Measurements from ENCODE around the gene MYCBPAP.

The MYCBPAP gene

GRCh38 chr17:50538549-50539410 is 30.5 kb downstream of the MYCBPAP start:
- DNase-seq, result no peak

GRCh38 chr17:50539762-50540559 is 31.7 kb downstream of the MYCBPAP start:
- no peak for DNase-seq

DNA sequence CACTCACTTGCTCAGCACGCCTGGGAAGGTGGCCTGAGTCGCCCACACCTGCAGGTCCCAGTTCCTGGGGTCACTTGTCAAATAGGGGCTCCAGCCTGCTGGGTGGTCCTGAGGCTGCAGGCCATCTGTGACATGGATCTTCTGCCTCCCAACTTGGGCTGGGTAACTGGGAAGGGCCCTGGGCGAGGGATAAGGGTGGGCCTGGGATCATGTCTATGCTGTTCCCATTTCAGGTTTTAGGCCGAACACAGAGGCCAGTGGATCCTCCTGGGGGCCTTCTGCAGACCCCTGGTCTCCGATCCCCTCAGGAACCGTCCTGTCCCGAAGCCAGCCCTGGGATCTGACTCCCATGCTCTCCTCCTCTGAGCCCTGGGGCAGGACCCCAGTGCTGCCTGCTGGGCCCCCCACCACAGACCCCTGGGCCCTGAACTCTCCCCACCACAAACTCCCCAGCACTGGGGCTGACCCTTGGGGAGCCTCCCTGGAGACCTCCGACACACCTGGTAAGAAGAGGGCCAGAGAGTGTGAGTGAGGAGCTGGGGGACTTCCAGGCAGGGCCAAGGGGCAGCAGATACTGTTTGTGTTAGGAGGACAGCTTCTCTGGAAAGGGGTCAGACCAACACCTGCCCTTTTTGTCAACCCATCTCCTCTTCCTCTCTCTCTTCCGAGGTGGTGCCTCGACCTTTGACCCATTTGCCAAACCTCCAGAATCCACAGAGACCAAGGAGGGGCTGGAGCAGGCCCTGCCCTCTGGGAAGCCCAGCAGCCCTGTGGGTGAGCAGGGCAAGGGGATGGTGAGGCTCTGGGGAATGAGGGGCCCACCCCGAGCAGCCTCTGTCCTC is 32.5 kb downstream of the MYCBPAP start:
- no peak for DNase-seq

- DNase-seq, result peak; percentile 34
Measured at GRCh38 chr17:50541402-50541715, 33.1 kb downstream of the MYCBPAP start.

DNA sequence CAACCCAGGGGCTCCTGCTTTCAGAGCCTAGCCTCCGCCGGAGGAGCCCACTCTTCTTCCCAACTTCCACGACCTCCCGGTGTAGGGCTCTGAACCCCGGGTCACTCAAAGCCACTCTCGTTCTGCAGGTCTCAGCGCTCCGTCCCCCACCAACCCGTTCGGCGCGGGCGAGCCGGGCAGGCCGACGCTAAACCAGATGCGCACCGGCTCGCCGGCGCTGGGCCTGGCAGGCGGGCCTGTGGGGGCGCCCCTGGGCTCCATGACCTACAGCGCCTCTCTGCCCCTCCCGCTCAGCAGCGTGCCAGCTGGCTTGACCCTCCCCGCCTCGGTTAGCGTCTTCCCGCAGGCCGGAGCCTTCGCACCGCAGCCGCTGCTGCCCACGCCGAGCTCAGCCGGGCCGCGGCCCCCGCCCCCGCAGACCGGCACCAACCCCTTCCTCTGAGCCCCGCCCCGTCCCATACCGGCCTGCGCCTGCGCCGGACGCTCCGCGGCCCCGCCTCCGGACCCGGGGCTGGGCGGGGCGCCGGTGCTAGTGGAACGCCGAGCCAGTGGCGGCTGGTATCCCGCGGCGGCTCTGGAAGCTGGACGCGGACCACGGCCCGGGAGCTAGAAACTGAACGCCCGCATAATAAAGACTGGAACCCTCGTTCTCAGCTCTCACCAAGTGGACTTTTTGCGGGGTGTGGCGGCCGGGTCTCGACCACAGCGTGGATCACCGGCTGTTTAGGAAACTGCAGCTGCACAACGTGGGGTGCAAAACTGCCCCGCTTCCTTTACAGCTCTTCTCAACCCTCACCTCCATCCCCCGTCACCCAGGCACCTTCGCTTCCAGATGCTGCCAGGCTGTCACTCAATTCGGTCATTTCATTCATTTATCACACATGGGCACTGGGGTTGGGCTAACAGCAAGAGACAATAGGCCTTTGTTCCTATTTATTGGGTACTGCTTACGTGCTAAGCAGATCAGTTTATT is 33.8 kb downstream of the MYCBPAP start:
- DNase-seq, result peak; percentile 94

- no peak for DNase-seq
Measured at GRCh38 chr17:50542795-50543774, 34.8 kb downstream of the MYCBPAP start.

GRCh38 chr17:50544516-50544915 is 36.3 kb downstream of the MYCBPAP start:
- DNase-seq, result no peak

GRCh38 chr17:50545311-50545710 is 37.1 kb downstream of the MYCBPAP start:
- no peak for DNase-seq

GRCh38 chr17:50546701-50547034 is 38.4 kb downstream of the MYCBPAP start:
- no peak for DNase-seq

DNA sequence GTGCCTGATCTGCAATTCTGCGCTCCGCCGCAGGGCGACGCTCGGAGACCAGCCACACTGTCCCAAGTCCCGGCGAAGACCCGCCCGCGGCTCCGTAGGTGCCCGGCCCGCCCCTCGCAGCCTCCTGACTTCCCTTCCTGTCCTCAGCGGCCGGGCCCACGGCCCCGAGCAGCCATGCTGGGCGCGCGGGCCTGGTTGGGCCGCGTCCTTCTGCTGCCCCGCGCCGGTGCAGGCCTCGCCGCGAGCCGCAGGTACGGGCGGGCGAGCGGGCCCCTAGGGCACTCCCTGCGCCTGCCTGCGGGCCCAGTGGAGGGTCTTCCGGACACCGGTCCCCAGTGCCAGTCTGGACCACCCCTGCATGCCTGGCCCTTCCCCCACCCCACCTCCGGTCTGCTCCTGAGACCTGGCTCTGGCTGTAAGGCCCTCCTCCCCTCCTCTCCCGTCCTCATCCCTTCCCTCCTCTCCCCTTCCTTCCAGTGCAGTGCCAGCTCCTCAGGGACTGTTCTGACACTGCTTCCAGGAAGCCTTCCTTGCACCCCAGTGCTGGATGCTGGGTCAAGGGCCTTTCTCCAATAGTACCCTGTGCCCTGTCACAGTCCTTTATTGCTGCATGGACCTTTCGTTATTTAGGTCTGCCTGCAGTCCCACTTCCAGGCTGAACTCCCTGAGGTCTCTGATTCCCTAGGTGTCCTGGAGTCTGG is 38.9 kb downstream of the MYCBPAP start, which contains the start of gene SPATA20:
SPATA20 (plus strand) TSS at position 140 of the 701 bp plus-strand sequence; CDS start at position 175, 35 bp downstream.
- peak; percentile 96 for DNase-seq

- no peak for DNase-seq
Measured at GRCh38 chr17:50547736-50548083, 39.5 kb downstream of the MYCBPAP start.

DNA sequence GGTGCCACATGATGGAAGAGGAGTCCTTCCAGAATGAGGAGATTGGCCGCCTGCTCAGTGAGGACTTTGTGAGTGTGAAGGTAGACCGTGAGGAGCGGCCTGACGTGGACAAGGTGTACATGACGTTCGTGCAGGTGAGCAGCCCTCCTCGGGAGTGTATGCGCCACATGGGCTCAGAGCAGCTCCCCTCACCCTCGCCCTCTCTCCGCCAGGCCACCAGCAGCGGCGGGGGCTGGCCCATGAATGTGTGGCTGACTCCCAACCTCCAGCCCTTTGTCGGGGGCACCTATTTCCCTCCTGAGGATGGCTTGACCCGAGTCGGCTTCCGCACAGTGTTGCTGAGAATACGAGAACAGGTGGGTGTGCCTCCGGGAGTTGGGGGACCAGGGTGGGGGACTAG is 40.6 kb downstream of the MYCBPAP start:
- no peak for DNase-seq

DNA sequence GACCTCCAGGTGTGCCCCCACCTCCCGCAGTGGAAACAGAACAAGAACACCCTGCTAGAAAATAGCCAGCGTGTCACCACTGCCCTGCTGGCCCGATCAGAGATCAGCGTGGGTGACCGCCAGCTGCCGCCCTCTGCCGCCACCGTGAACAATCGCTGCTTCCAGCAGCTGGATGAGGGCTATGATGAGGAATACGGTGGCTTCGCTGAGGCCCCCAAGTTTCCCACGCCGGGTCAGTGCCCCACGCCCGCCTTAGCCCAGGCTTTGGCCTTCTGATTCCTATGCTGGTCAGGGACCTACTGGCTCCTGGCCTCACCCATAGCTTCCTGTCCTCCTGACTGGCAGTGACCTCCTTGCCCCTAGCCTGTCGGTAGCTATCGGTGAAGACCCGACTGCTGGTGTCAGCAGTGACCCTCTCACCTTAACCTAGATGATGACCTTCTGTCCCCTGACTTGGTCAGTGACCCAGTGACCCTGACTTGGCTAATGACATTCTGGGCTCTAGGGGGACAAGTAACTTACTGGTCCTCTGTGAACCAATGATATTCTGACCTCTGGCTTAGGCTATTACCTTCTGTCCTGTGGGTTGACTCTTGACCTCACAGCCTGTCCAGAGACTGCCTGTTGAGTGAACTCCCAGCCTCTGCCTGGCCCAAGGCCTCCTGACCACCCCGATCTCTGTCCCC is 41.2 kb downstream of the MYCBPAP start:
- no peak for DNase-seq

GRCh38 chr17:50549969-50550368 is 41.7 kb downstream of the MYCBPAP start:
- no peak for DNase-seq

DNA sequence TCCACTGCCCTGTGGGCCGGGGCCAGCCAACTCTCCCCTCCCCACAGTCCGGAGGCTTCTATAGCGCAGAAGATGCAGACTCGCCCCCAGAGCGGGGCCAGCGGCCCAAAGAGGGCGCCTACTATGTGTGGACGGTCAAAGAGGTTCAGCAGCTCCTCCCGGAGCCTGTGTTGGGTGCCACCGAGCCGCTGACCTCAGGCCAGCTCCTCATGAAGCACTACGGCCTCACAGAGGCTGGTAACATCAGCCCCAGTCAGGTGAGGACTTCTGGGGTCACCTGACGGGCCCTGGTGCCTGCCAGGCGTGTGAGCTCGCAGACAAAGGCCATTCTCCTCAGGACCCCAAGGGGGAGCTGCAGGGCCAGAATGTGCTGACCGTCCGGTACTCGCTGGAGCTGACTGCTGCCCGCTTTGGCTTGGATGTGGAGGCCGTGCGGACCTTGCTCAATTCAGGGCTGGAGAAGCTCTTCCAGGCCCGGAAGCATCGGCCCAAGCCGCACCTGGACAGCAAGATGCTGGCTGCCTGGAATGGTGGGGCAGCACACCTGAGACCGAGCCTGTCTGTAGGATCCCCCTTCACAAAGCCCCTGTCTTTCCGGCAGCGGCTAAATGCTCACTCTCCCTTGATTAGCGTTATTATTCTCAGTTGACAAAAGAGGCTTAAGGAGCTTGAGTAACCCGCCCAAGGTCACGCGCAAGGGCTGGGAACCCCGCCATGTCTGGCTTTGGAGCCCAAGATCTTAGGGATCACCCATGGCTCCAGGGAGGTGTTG is 42.6 kb downstream of the MYCBPAP start:
- peak; percentile 94 for DNase-seq

DNA sequence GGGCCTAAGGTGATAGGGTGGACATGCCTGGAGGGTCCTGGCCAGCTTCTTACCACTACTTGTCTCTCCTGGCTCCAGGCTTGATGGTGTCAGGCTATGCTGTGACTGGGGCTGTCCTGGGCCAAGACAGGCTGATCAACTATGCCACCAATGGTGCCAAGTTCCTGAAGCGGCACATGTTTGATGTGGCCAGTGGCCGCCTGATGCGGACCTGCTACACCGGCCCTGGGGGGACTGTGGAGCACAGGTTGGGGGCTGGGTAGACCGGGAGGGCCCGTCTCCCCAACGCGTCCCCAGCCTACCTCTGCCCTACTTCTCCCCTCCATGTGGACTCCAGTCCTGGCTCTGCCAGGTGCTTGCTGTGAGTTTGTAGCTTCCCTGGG is 43.2 kb downstream of the MYCBPAP start:
- no peak for DNase-seq

DNA sequence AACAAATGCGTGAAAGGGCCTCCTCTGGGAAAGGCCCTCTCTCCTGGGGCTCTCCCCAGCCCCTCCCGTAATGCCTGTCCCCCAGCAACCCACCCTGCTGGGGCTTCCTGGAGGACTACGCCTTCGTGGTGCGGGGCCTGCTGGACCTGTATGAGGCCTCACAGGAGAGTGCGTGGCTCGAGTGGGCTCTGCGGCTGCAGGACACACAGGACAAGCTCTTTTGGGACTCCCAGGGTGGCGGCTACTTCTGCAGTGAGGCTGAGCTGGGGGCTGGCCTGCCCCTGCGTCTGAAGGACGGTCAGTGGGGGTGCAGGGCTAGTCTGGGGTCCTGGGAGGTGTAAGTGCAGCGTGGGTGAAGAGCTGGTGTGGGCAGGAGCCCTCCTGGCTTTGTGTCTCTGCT is 43.6 kb downstream of the MYCBPAP start:
- no peak for DNase-seq

GRCh38 chr17:50554201-50554600 is 46.0 kb downstream of the MYCBPAP start:
- no peak for DNase-seq

- no peak for DNase-seq
Measured at GRCh38 chr17:50556803-50557202, 48.6 kb downstream of the MYCBPAP start.
